GM21526 (cell line): ENCODE results near the gene KLK1.

ENCODE experiments used
- ATAC-seq: cut with Tn5 transposase; IDR thresholded peaks from one replicate; pipeline ENCODE4 v1.9.1; 2021; ENCODE audit warnings: moderate library complexity; ENCODE audit not compliant: unreplicated experiment, low FRiP score

Gene KLK1

DNA sequence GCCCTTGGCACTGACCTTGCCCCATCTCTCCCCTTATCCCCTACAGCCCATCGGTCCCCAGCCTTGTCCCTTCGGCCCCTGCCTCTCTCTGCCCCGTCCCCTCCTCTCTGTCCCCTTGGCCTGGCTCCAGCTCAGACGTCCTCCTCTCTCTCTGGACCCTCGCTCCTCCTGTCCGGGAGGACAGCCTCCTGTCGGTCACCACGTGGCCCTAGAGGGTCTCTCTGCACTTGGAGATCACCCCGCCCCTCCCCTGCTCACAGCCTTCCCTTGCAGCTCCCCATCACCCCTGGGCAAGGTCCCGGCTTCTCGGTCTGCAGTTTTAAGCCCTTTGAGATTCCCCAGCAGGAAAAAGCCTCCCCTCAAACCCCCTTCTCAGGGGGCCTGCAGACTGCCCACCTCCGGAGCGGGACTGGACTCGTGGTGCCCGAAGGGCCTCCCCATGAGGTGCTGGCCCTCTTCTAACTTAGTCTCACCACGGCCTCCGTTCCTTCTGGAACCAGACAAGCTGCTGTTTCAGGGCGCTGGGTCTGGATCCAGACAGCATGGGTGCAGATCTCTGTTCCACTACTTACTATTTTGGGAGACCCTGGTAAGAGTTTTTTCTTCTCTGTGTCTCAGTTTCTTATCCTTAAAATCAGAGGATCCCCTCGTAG, 13.1 kb upstream of the KLK1 start:
- no peak for ATAC-seq

DNA sequence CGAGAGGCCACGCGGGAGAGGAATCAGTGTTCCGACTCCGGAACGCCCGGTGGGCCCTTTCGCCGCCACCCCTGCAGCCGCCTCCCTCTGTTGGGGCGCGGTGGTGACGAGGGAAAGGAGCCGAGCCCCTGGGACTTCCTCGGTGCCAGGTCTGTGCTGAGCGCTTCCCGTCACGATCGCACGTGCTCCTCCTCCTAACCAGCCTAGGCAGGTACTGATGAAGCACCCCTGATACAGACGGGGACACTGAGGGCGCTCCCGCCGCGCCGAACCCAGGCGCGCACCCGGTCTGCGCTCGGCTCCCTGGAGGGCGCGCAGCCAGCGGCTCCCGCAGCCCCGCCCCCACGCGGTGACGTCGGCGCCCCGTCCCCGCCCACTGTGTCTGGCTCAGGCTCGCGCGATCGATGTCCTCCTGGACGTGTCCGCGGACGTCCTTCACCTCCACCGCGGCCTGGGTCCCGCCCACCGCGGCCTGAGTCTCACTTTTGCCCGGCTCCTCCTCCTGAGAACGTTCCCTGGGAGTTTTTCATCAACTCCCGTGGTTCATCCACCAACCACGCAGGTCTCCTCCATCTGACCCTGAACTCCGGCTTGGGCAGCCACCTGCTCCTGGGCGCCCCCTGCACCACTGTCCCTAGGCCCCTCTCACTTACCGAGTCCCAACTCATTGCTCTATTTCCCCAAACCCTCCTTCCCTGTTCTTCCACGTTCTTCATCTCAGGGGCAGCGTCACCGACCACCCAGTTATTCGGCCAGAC, 12.4 kb upstream of the KLK1 start:
- ATAC-seq: peak; percentile 74

DNA sequence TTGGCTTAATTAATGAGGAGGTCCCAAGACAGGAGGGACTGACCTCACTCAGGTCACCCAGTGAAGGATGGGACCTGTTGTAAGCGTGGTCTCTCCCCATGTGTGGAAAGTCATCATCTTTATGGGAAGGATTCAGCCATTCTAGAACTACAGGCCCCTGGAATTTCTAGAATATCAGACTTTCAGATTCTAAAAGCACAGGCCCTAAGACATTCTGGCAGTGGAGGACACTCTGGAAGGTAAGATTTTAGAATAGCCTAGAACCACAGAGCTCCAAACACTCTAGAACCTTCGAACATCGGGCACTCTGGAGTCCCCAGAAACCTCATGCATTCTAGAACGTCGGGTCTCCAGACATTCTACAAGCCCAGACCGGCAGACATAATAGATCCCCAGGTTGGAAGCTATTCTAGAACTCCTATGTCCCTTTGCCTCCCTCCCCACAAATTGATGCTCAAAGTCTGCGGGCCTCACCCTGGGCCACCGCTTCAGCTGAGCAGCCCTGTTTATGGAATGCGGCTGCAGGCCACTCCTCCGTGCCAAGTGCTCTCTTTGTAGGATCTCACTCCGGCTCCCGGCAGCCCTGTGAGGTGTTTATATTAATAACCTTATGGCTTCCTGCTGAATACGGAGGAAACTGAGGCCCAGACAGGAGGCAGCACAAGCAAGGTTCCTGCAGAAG, 11.7 kb upstream of the KLK1 start:
- ATAC-seq: no peak

DNA sequence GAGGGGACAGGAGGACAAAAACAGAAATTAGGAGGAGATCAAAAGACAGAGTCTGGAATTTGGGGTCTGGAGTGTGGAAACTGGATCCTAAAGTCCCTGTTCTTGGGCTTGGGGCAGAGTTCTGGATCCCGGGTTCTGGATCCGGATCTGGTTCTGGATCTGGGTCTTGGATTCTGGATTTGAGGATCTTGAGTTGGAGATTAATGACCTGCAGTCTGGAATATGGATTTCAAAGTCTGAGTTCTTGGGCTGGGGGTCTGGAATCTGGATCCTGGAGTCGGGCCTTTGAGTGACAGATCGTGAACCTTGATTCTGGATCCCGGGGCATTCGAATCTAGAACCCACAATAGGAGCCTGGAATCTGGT, 10.2 kb upstream of the KLK1 start:
- no peak for ATAC-seq

DNA sequence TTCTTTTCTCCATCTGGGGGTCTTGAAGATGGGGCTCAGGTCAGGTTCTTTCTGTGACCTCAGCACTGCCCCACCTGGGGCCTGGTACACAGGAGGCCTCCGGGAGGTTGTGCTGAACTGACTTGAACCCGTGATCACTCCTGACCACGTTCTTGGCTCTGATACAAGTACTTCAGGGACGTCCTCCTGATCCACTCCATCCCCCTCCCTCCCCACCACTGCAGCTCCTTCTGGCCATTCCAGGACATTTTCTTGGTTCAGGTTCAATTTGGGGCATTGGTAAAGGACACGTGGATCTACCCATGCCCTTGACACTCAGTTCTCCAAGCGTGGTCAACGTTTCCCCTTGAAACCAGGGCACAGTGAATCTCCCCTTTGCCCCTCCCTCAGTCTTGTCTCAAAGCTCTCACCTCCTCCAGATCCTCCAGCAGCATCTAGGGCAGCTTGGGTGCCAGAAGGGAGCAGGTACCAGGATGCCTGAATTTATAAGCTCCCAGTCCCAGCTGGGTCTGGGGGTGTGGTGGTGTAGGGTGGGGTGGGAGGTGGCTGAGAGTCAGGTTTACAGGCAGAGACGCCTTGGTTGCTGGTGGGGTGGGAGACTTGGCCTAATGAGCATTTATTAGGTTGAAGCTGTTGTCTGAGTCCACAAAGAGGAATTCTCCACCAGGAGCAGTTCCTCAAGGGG, 9.7 kb upstream of the KLK1 start, which contains the start of gene KLK15:
Gene KLK15 (minus strand): TSS at position 458 of the 685 bp plus-strand sequence. CDS start 2,082 bp downstream, outside the sequence.
- ATAC-seq: no peak

DNA sequence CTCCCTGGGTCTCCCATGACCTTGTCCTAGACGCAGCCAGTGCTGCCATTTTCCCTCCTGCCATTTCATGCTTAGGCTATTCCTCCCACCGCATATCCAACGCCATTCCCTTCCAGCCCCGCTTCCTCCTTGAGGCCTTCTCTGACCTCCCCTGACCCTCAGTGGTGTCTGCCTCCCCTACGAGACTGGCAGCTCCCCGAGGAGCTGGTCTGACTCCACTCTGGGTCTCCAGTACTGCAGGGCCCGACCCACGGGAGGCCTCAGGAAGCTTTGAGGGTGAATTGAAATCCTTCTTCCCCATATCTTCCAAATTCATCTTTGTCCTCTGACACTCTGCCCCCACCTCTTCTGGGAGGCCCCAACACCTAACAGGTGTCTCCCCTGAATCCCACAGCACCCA, 9.1 kb upstream of the KLK1 start:
- ATAC-seq: no peak

DNA sequence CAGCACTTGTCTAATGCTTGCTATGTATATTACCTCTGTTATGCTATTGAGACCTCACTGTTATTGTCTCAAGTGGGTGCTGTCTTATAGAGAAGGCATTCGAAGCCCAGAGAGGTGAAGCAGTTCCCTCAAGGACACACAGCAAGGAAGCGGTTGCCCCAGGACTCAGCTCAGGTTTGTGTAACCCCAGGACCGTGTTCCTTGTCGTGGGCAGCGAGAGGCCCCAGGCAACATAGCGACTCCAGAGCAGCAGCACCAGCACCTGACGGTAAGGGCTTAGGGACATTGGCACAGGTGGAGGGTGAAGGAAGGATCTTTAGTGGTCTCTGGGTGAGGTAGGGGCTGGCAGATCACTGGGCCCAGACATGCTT, 7.4 kb upstream of the KLK1 start:
- ATAC-seq: no peak

DNA sequence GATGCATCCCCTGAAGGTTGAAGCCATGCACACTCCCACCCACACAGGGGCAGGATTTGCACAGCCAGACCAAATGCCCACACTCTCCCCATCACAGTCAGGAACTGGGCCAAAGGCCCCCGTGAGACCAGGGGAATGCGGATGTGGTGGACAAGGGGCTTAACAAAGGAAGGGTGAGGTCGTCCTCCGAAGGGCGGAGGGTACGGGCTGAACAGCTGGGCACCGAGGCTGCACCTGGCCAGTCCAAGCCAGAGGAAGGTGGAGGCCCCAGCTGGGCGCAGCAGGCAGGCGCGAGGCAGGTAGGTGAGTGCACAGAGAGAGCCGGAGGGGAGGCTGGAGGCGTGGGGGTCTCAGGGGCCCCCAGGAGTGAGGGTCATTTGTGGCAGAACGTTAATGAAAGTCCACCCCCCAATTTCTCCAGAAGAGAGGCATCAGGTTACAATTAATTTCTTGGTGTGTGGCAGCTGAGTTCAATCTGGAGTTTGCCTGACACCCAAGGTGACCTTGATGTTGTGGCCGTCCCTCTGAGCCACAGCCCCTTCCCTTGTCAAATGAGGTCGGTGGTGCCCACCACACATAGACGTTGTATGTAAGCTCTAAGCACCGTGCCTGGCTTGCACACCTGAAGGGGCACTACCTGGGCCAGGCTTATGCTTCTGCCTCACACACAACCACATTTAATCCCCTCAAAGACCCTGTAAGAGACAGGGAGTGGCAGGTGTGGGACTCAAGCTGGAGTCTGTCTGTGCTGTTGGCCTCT, 6.9 kb upstream of the KLK1 start:
- ATAC-seq: no peak

DNA sequence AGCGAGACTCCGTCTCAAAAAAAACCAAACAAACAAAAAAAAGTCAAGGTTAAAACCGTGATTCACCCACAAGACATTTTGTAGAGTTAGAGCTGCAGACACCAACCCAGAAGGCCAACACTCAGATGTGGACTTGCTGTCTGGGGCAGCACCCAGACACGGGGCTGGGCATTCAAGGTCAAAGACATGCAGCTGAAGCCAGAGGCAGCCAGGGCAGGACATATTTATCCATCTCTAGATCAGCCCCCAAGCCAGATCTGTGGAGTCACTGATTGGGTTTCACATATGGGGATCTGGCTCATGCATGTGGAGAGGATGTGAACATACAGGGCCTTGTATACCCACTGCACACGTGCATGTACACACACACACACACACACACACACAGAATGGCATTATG, 6.2 kb upstream of the KLK1 start:
- no peak for ATAC-seq

DNA sequence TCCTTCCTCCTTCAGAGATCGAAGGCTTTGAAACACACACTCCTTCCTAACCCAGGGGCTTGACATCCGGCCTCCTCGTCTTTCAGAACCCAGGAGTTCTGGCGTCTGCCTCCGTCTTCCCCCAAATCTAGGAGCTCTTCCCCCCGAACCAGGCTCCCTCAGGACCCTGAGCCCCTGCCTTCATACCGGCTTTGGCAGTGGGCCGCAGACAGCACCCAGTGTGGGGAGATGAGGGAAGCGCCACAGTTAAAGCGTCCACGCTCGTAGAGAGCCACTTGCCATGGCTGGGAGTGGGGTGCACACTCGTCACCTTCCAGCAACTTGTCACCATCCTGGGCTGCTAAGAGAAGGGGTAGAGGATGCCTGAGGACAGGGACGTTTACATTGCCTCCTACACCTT, 3.9 kb upstream of the KLK1 start:
- ATAC-seq: no peak

DNA sequence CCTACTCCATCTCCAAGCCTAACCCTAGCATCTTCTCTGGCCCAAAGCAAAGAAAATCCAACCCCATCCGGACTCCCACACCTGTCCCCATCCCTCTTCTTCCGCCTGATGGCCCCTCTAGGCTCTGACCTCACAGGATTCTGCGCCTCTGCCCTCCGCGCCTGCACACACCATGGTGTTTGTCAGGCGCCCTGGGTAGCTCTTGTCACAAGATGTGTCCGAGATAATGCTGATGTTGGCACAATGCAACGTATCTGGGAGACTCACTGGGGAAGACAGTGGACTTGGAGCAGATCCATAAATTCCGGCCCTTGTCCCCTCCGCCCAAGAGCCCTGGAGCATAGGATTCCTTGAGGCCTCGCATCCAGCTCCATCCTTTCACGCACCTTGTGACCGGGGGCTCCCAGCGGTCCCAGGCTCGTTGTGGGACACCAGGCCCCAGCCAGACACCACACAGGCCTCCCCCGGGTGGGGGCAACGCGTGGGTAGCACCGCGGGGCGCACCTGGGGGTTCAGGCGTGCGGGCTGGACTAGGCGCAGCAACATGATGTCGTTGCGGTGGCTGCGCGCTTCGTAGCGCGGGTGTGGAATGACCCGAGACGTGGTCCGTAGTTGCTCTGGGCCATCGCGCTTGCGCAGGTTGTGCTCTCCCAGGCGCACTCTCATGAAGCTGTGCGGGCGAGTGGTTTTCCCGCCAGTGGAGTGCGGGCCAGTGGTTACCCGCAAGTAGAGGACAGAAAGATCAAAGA, 3.1 kb upstream of the KLK1 start:
- no peak for ATAC-seq

DNA sequence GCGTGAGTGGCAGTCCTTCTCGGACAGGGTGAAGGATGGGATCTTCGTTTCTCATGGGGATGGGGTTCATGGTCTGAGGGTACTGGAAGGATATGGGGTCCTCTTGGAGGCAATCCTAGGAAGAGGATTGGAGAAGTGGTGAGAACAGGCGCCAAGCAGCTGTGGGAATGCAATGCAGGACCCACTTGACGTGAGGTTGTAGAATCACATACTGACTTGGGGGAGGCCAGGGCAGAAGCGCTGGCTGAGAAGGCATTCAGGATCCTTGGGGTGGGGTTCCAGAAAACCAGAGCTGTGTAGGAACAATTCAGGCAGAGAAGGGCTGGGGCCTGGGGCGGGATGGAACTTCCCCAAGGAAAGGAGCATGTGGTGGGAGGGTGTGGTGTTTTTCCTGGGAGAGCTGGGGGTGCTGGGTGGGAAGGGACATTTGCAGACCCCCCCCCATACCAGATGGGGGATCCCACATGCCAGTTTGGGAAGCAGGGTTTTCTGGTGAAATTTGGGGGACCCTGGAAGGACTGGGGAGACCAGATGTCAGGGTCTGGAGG, 852 bp downstream of the KLK1 start:
- ATAC-seq: no peak

DNA sequence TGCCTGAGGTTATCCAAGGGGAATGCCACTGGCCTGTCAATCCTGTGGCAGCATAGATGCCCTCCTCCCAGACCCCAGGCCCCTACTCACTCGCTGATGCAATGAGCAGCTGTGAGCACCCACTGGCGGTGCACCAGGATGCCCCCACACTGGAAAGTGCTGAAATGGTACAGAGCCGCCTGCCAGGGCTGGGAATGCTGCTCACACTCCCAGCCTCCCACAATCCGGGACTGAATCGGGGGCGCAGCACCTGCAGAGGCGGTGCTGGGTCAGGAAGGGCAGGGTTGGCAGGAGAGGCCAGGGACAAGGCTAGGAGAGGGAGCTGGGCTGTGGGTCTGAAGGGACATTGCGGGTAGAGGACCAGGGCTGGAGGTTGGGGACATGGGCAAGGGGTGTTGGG, 2.0 kb downstream of the KLK1 start:
- ATAC-seq: no peak

DNA sequence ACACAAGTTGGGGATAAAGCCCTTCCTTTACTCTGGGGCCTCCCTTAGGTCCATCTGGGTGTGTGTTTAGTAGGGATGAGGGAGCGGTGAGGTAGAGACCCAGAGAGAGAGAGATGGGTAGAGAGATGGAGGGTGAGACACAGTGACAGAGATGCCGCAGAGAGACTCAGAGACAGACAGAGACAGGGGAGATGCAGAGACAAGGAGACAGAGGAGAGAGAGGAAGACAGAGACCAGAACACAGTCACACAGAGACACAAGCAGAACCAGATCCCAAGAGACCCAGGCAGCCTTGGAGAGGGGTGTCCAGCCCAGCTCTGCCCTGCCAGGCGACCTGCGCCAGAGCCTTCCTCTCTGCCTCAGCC, 2.4 kb downstream of the KLK1 start:
- ATAC-seq: no peak

DNA sequence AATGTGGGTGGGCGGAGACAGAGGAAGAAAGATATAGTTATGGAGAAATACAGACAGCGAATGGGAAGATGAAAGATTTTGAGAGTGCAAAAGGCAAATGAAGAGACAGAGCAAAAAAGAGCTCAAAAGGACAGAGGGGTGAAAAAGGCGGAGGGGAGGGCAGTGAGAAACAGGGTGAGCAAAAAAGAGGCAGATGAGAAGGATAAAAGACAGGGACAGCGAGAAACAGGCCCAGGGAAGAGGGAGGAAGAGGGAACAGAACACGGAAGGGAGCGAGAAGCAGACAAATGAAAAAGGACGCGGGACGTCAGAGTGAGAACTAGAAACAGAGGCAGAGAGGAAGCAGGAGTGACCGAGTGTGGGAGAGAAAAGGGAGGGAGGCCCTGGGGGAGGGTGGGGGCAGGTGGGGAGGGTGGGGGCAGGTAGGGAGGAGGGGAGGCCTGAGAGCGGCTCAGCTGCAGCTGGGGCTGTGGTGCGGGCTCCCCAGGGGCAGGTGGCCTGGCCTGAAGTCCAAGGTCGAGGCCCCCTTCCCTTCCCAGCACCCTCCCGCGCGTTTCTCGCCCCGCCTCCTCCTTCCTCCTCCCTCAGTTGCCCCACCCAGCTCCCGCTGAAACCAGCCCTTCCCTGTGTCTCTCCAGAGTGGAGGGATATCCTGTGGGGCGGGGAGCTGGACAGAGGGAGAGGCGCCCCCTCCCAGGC, 2.9 kb downstream of the KLK1 start:
- no peak for ATAC-seq

DNA sequence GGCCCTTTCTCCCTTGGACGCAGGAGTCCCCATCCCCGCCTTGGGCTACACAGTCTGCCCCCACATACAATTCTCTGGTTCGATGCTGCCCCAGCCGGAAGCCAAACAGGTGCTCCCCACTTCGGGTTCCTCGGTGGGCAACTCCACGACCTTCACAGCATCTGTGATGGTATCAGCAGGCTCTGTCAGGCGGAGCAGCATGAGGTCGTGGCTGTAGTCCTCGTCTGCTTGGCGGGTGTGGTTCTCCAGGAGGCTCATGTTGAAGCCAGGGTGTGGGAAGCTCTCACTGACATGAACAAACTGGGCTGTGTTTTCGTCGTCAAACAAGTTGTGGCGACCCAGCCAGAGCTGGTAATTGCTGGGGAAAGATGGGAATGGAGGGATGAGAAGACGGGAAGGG, 3.5 kb downstream of the KLK1 start:
- ATAC-seq: no peak

DNA sequence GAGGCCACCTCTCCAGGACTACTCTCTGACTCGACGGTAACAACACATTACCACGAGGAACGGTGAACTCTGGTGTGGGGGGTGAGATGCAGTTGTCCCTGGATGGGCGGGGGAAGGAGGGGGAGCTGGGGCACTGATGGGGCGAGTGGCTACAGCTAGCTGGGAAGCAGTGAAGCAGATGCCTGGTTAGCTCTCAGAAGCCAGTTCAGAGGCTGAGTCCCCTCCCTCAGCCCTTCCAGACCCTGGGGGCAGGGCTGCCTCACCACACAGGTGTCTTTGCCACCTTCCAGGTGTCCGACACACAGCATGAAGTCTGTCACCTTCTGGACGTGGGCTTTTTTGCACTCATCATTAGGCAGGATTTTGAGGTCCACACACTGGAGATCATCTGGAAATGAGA, 4.0 kb downstream of the KLK1 start:
- ATAC-seq: no peak

DNA sequence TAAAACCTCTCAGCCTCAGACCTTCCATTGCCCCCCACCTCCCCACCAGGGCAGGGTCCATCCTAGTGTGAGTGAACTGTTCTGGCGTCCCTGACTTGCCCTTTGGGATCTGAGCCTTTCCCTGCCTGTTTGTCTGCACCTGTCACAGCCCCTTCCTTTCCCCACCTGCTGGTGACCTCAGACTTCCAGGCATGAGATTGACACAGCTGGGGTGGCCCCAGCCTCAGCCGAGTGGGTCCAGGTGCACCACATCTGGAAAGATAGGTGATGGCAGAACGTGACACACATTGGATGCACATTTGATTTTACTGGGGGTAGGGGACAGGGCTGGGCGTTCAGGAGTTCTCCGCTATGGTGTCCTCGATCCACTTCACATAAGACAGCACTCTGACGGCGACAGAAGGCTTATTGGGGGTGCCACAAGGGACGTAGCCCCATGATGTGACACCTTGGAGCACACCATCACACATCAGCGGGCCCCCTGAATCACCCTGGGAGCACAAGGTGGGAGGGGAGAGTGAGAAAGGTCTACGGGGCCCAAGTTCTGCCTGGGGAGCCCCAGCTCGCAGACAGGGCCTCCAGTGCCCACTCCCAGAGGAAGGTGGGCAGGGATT, 4.6 kb downstream of the KLK1 start:
- no peak for ATAC-seq
